HEK293 (cell line): ENCODE data around the gene SVIL.

Source experiments
- BCL11A ChIP-seq: fragments of 450-650 bp; formaldehyde crosslinking; IDR thresholded peaks from 2 replicates; pipeline ENCODE4 v1.5.1; 2016; ENCODE audit warnings: low read depth, missing biosample characterization, missing genetic modification characterization
- CTCF ChIP-seq: fragments of 450-650 bp; formaldehyde crosslinking; IDR thresholded peaks from 2 replicates; pipeline ENCODE4 v1.5.1; 2016; ENCODE audit warnings: missing biosample characterization, missing genetic modification characterization
- PATZ1 ChIP-seq: fragments of 450-650 bp; formaldehyde crosslinking; IDR thresholded peaks from 2 replicates; pipeline ENCODE4 v1.5.1; 2016; ENCODE audit warnings: missing biosample characterization, missing genetic modification characterization
- TCF7L2 ChIP-seq: IDR thresholded peaks from 2 replicates; pipeline ENCODE4 v1.6.1; 2011; ENCODE audit warnings: low read depth, mild to moderate bottlenecking, inconsistent platforms, low read length, moderate library complexity, borderline replicate concordance
- ZBTB11 ChIP-seq: fragments of 450-650 bp; formaldehyde crosslinking; conservative IDR thresholded peaks from 2 replicates; pipeline ENCODE4 v1.5.1; 2016; ENCODE audit warnings: low read depth, missing biosample characterization, missing genetic modification characterization
- ZBTB21 ChIP-seq: fragments of 450-650 bp; formaldehyde crosslinking; IDR thresholded peaks from 2 replicates; pipeline ENCODE4 v1.5.1; 2017; ENCODE audit warnings: missing biosample characterization, missing genetic modification characterization
- ZBTB49 ChIP-seq: fragments of 450-650 bp; formaldehyde crosslinking; IDR thresholded peaks from 2 replicates; pipeline ENCODE4 v1.5.1; 2016; ENCODE audit warnings: missing biosample characterization, missing genetic modification characterization, low read depth
- ZFP3 ChIP-seq: fragments of 450-650 bp; formaldehyde crosslinking; IDR thresholded peaks from 2 replicates; pipeline ENCODE4 v1.5.1; 2016; ENCODE audit warnings: low read depth, missing biosample characterization, missing genetic modification characterization
- ZFP37 ChIP-seq: fragments of 450-650 bp; formaldehyde crosslinking; IDR thresholded peaks from 2 replicates; pipeline ENCODE4 v1.5.1; 2016; ENCODE audit warnings: missing biosample characterization, missing genetic modification characterization
- ZNF223 ChIP-seq: fragments of 450-650 bp; formaldehyde crosslinking; IDR thresholded peaks from 2 replicates; pipeline ENCODE4 v1.5.1; 2016; ENCODE audit warnings: missing biosample characterization, missing genetic modification characterization
- ZNF274 ChIP-seq, 2 experiments: fragments of 200-500 bp in 1 of 2; fragments of 450-650 bp in 1 of 2; sonication (Bioruptor generic) in 1 of 2; formaldehyde crosslinking in 1 of 2; IDR thresholded peaks; 2 replicates each; pipeline versions ENCODE4 v1.5.1 to v1.6.1; 2014 to 2016; ENCODE audit warnings: borderline replicate concordance in 1 of 2, inconsistent platforms in 1 of 2, low read length in 1 of 2, missing biosample characterization in 1 of 2, missing genetic modification characterization in 1 of 2
- ZNF449 ChIP-seq: fragments of 450-650 bp; formaldehyde crosslinking; IDR thresholded peaks from 2 replicates; pipeline ENCODE4 v1.5.1; 2017; ENCODE audit warnings: missing biosample characterization, mild to moderate bottlenecking, missing genetic modification characterization, moderate library complexity
- ZNF571 ChIP-seq: fragments of 450-650 bp; formaldehyde crosslinking; IDR thresholded peaks from 2 replicates; pipeline ENCODE4 v1.5.0; 2017; ENCODE audit warnings: missing biosample characterization, missing genetic modification characterization
- ZNF791 ChIP-seq: fragments of 450-650 bp; formaldehyde crosslinking; IDR thresholded peaks from 2 replicates; pipeline ENCODE4 v1.5.1; 2016; ENCODE audit warnings: missing biosample characterization, missing genetic modification characterization

GRCh38 chr10:29617880-29618340, 16.9 kb downstream of the SVIL start:
- no peak for TF ChIP-seq BCL11A (tag by site-specific recombination)
- TF ChIP-seq ZNF571: no peak
- no peak for TF ChIP-seq TCF7L2
- TF ChIP-seq ZFP3 (tag by site-specific recombination): no peak
- TF ChIP-seq CTCF (tag by site-specific recombination): no peak
- TF ChIP-seq ZNF223 (tag by site-specific recombination): no peak
- TF ChIP-seq ZFP37 (tag by site-specific recombination): no peak
- no peak for TF ChIP-seq ZNF274 (IDR thresholded peaks at IDR 0.05; ENCODE audit: low read length)
- TF ChIP-seq ZNF274 (tag by site-specific recombination; IDR thresholded peaks at IDR 0.05; ENCODE audit: borderline replicate concordance): no peak
- TF ChIP-seq ZBTB11: no peak
- TF ChIP-seq ZNF449 (tag by site-specific recombination): no peak
- TF ChIP-seq ZNF791 (tag by site-specific recombination): no peak
- TF ChIP-seq ZBTB49 (tag by site-specific recombination): no peak
- no peak for TF ChIP-seq ZBTB21 (tag by site-specific recombination)
- TF ChIP-seq PATZ1 (tag by site-specific recombination): no peak
